ENCODE data around the gene LEUTX. TPM values are rescaled to one million over a fixed set of nuclear protein-coding genes. Genes with fewer than 3 reads are reported as not detected.

LEUTX gene
- total RNA-seq, 2 experiments from 2014 or later: not detected

DNA sequence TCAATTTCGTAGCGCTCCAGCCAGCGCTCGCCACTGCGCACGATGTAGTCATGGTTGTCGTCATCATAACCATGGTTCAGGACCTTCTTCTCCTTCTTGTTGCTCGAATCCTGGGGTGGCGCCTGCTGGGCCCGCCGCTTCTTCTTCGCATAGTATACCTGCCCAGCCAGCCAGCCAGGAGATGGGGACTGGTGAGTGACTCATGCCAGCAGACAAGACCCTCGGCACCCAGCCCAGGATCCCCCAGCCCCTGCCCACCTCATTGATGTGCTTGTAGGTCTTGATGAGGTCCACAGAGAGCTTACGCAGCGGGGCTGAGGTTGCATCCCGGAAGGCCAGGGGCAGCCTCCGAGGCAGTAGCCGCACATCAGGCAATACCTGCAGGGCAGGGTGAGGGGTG, 51.8 kb downstream of the LEUTX start:
- peaks cover 36% of the 10 kb centered on the region for H3K4me1 Mint-ChIP-seq
- ATAC-seq (no peak), DNase-seq (no peak)
- no peaks in the 10 kb centered on the region for H3K27me3 Mint-ChIP-seq
- no peak overlapping the region for H3K4me3 Mint-ChIP-seq
- H3K27ac Mint-ChIP-seq: no peak overlapping the region
- no peaks in the 10 kb centered on the region for H3K9me3 Mint-ChIP-seq (ENCODE audit: low read depth)
- CTCF ChIA-PET: no interaction called here
- peaks cover 34% of the 10 kb centered on the region for H3K36me3 Mint-ChIP-seq

DNA sequence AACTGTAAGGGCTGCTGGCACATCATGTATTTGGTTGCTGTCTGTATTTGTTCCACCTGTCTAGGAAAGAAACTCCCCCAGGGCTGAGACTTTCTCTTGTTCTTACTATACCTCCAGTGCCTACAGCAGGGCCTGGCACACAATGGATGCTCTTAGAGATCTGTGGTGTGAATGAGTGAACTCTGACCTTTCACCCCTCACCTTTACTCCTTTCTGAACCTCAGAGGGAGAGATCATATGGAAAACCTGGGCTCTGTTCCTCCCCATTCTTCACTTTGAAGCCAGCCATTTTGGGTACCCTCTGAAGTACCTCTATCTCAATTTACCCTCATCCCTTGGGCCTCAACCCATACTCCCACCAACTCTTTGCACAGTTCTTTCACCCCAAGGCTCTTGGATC, 52.2 kb downstream of the LEUTX start:
- CTCF ChIA-PET: no interaction called here
- H3K36me3 Mint-ChIP-seq: peaks cover 36% of the 10 kb centered on the region
- no peaks in the 10 kb centered on the region for H3K9me3 Mint-ChIP-seq (ENCODE audit: low read depth)

DNA sequence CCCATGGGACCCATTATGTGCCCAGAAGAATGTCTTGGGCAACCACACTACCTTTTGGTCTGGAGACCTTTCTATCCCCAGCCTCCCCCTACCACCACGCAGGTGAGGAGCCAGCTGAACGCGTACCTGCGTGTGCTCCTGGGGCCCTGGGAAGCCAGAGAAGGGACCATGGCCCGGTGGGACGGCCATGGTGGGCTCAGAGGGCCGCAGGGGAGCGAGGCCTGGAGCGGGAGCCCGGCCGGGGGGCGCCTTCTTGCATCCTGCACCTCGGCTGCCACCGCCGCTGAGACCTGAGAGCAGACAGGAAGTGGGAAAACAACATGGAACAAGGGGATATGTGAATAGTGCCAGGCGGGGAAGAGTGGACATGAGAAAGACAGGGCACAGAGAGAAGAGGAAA, 53.0 kb downstream of the LEUTX start:
- CTCF ChIA-PET: no interaction called here
- no peak overlapping the region for H3K27ac Mint-ChIP-seq
- H3K9me3 Mint-ChIP-seq (ENCODE audit: low read depth): no peaks in the 10 kb centered on the region
- ATAC-seq (no peak), DNase-seq (no peak)
- no peak overlapping the region for H3K4me3 Mint-ChIP-seq
- no peaks in the 10 kb centered on the region for H3K27me3 Mint-ChIP-seq
- H3K36me3 Mint-ChIP-seq: peaks cover 40% of the 10 kb centered on the region
- H3K4me1 Mint-ChIP-seq: peaks cover 36% of the 10 kb centered on the region

More for the DNA sequence above, 52.2 kb downstream of the LEUTX start:
- Mint-ChIP-seq H3K4me3 (no peak overlapping the region), H3K4me1 (peaks cover 36% of the 10 kb centered on the region), H3K27ac (peak overlapping the region; percentile 19), H3K27me3 (no peaks in the 10 kb centered on the region)
- DNase-seq: no peak
- no peak for ATAC-seq

- ATAC-seq (no peak), DNase-seq (no peak)
- Mint-ChIP-seq H3K9me3 (ENCODE audit: low read depth) (no peaks in the 10 kb centered on the region), H3K4me3 (peak overlapping the region; percentile 69), H3K36me3 (peaks cover 46% of the 10 kb centered on the region), H3K4me1 (peaks cover 36% of the 10 kb centered on the region), H3K27ac (peak overlapping the region; percentile 72), H3K27me3 (no peaks in the 10 kb centered on the region)
- CTCF ChIA-PET: interaction anchor here (1.6 to 1.8 kb wide), 2 partner anchors 11 to 138 kb away, joined by 8 to 70 read pairs; partner anchors contain the start of genes FBL and PSMC4
These were observed 53.9 kb downstream of the LEUTX start for GRCh38 chr19:39832341-39833083.

DNA sequence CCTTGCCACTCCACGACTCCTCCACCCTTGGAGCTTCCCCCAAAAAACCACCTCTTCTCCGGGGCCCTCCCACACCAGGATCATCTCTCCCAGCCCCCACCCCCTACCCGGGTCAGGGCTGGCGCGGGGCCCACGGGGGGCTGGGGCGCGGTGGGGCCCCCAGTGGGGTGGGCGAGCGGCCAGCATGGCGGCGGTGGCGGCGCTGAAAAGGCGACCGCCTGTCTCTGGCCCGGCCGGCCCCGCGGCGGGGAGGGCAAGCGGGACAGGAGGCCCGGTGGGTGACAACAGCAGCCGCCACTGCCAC, 54.5 kb downstream of the LEUTX start:
- peak overlapping the region; percentile 69 for H3K4me3 Mint-ChIP-seq

GRCh38 chr19:39833464-39834286, 55.0 kb downstream of the LEUTX start, which contains the start of gene DYRK1B:
Gene DYRK1B (minus strand): TSS chr19:39834162. CDS start chr19:39831867, 2,295 bp downstream.
- CTCF ChIA-PET: interaction anchor here (0.6 to 1.8 kb wide), 9 partner anchors 10 to 1999 kb away, joined by 3 to 70 read pairs (median 4); partner anchors contain the start of genes FBL and PSMC4
- Mint-ChIP-seq H3K4me3 (peak within 1 kb of the TSS; percentile 69), H3K27ac (peak within 1 kb of the TSS; percentile 79), H3K27me3 (no peaks in the 10 kb centered on the region), H3K9me3 (ENCODE audit: low read depth) (no peaks in the 10 kb centered on the region), H3K4me1 (peaks cover 28% of the 10 kb centered on the region), H3K36me3 (peaks cover 45% of the 10 kb centered on the region)
- DNase-seq (peak; percentile 99), ATAC-seq (peak; percentile 90)

More for the DNA sequence above, 54.5 kb downstream of the LEUTX start:
- CTCF ChIA-PET: interaction anchor here (0.6 to 1.8 kb wide), 6 partner anchors 11 to 2000 kb away, joined by 3 to 70 read pairs (median 6); partner anchors contain the start of genes FBL and PSMC4
- no peak for DNase-seq
- peaks cover 48% of the 10 kb centered on the region for H3K36me3 Mint-ChIP-seq
- no peaks in the 10 kb centered on the region for H3K9me3 Mint-ChIP-seq (ENCODE audit: low read depth)
- H3K4me1 Mint-ChIP-seq: peaks cover 33% of the 10 kb centered on the region
- ATAC-seq: no peak
- no peaks in the 10 kb centered on the region for H3K27me3 Mint-ChIP-seq
- H3K27ac Mint-ChIP-seq: peak overlapping the region; percentile 72

DNA sequence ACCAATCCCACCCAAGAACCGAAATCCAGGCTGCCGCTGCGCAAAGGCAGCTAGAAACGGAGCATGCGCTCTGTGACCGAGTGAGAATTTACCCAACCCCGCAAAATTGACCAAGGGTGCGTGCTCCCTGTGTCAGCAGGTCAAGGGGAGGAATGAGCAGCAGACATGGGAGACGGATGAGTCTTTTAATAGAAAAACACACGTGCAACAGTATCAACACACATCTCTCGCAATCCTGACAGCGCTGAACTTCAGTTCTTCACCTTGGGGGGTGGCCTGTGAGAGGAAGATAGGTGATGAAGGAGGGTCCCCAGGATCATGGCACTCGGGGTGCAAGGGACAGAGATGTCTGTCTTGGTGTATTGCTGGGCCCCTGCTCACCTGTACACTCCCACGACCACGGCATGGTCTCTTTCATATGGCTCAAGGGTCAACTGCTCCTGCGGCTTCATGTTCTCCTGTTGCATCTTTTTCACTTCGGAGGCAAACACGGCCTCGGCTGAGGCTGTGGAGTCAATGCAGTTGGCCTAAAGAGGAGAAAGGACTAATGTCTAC, 55.7 kb downstream of the LEUTX start:
- peaks cover 44% of the 10 kb centered on the region for H3K36me3 Mint-ChIP-seq
- no peak for DNase-seq
- no peak for ATAC-seq
- CTCF ChIA-PET: interaction anchor here (0.9 to 1.8 kb wide), 8 partner anchors 10 to 160 kb away, joined by 3 to 70 read pairs (median 4); partner anchors contain the start of genes FBL and PSMC4
- no peaks in the 10 kb centered on the region for H3K9me3 Mint-ChIP-seq (ENCODE audit: low read depth)
- peaks cover 24% of the 10 kb centered on the region for H3K4me1 Mint-ChIP-seq
- peak overlapping the region; percentile 52 for H3K4me3 Mint-ChIP-seq
- peak overlapping the region; percentile 79 for H3K27ac Mint-ChIP-seq
- no peaks in the 10 kb centered on the region for H3K27me3 Mint-ChIP-seq

Small RNA genes lying within 50 kb of the gene (microRNA-seq; reads per million reads assigned to microRNA genes)
- gene MIR6719: not detected

Other genes starting within 250 kb of the LEUTX start
- 1 to 10 TPM; 4.7 to 7.4 TPM for gene EID2B, start 246.0 kb upstream of the LEUTX start, total RNA-seq
- gene EID2, start 238.7 kb upstream of the LEUTX start, total RNA-seq: 10 to 100 TPM; 15.1 to 16.3 TPM
- gene LGALS13, start 176.3 kb upstream of the LEUTX start, total RNA-seq: not detected
- not detected for gene LGALS16, start 122.9 kb upstream of the LEUTX start, total RNA-seq
- gene LGALS14, start 74.4 kb upstream of the LEUTX start, total RNA-seq: under 1 TPM in 1 of 2 experiments, not detected in 1; 0.37 TPM
- gene CLC, start 40.8 kb upstream of the LEUTX start, total RNA-seq: not detected
- gene DYRK1B, start 55.3 kb downstream of the LEUTX start, total RNA-seq: 1 to 10 TPM; 7.5 to 7.7 TPM
- gene FBL, start 67.5 kb downstream of the LEUTX start, total RNA-seq: 100 to 1,000 TPM; 374 to 453 TPM
- 1 to 10 TPM in 1 of 2 experiments, under 1 TPM in 1; 0.93 to 3.2 TPM for gene FCGBP, start 155.8 kb downstream of the LEUTX start, total RNA-seq
- 100 to 1,000 TPM in 1 of 2 experiments, 10 to 100 TPM in 1; 94.5 to 141 TPM for gene PSMC4, start 192.3 kb downstream of the LEUTX start, total RNA-seq
- gene ZNF546, start 218.2 kb downstream of the LEUTX start, total RNA-seq: 1 to 10 TPM; 5.0 to 6.5 TPM

All from activated CD8-positive, alpha-beta memory T cell treated with anti-CD3 and anti-CD28 coated beads, Interleukin-2, amount 10 ng/mL, durations not matched to agents 7 days and 5 days (primary cell).